IMR-90 (cell line): ENCODE measurements around the gene TTLL11. TPM values are rescaled to one million over a fixed set of nuclear protein-coding genes. Genes with fewer than 3 reads are reported as not detected.

Experiments used
- ATAC-seq: fragments of 200-7000 bp; cut with Tn5 transposase; 2 replicates; pipeline ENCODE4 v1.9.1; 2020; ENCODE audit warnings: low read depth, mild to moderate bottlenecking, moderate library complexity
- BruUV-seq: library from RNA; stranded (reverse); fragments of 400-500 nt; replicated peaks from 2 replicates; lab custom pipeline; 2021; lab: Mats Ljungman, UMichigan
- CTCF ChIA-PET: fragments of 300-600 bp; formaldehyde crosslinking; extraction: SDS; loops from one replicate; lab custom pipeline; 2021; ENCODE audit warnings: antibody characterized with exemption; lab: Yijun Ruan, JAX
- POLR2A ChIA-PET: fragments of 300-600 bp; sonication (Branson Sonifier 250); formaldehyde crosslinking; loops from one replicate; lab custom pipeline; 2022; ENCODE audit warnings: antibody characterized with exemption; ENCODE audit not compliant: unreplicated experiment; lab: Charles Lee
- DNase-seq: peaks from one replicate; pipeline ENCODE4 v3.0.0; 2013
- H2AFZ ChIP-seq: replicated peaks from 2 replicates; pipeline ENCODE3; 2013; ENCODE audit warnings: low read length, mild to moderate bottlenecking; ENCODE audit not compliant: poor library complexity
- H2AK5ac ChIP-seq: 2 replicates; pipeline ENCODE4 v1.6.1; 2013; ENCODE audit warnings: low read depth, low read length, inconsistent platforms
- H2AK9ac ChIP-seq: replicated peaks from 2 replicates; pipeline ENCODE3; 2013; ENCODE audit warnings: mild to moderate bottlenecking, low read depth, low read length, moderate library complexity; ENCODE audit not compliant: poor library complexity
- H2BK120ac ChIP-seq: 2 replicates; pipeline ENCODE4 v1.6.1; 2013; ENCODE audit warnings: low read depth, low read length, inconsistent platforms
- H2BK15ac ChIP-seq: 3 replicates; pipeline ENCODE4 v1.6.1; 2013; ENCODE audit warnings: low read depth, low read length, inconsistent platforms
- H2BK20ac ChIP-seq: 2 replicates; pipeline ENCODE4 v1.6.1; 2013; ENCODE audit warnings: low read depth, mild to moderate bottlenecking, inconsistent platforms, low read length, moderate library complexity
- H2BK5ac ChIP-seq: 2 replicates; pipeline ENCODE4 v1.6.1; 2013; ENCODE audit warnings: mild to moderate bottlenecking, low read depth, low read length, inconsistent platforms; ENCODE audit not compliant: poor library complexity, severe bottlenecking
- H3K14ac ChIP-seq: replicated peaks from 2 replicates; pipeline ENCODE4 v1.6.1; 2013; ENCODE audit warnings: low read depth, low read length, inconsistent platforms
- H3K18ac ChIP-seq: 2 replicates; pipeline ENCODE4 v1.6.1; 2013; ENCODE audit warnings: low read depth, low read length, control low read depth
- H3K23ac ChIP-seq: 2 replicates; pipeline ENCODE4 v1.6.1; 2013; ENCODE audit warnings: low read depth, low read length, inconsistent platforms
- H3K27ac ChIP-seq: 2 replicates; pipeline ENCODE4 v1.5.1; 2013; ENCODE audit warnings: mild to moderate bottlenecking, control low read depth, low read length; ENCODE audit not compliant: insufficient read depth
- H3K27me3 ChIP-seq: 2 replicates; pipeline ENCODE4 v1.6.1; 2013; ENCODE audit warnings: low read length; ENCODE audit not compliant: control insufficient read depth, insufficient read depth
- H3K36me3 ChIP-seq: 2 replicates; pipeline ENCODE4 v1.6.1; 2013; ENCODE audit warnings: low read length, mixed read lengths; ENCODE audit not compliant: control insufficient read depth, insufficient read depth
- H3K4ac ChIP-seq: 2 replicates; pipeline ENCODE4 v1.6.1; 2013; ENCODE audit warnings: low read depth, low read length, inconsistent platforms
- H3K4me1 ChIP-seq: 2 replicates; pipeline ENCODE4 v1.6.1; 2013; ENCODE audit warnings: low read length, mixed read lengths; ENCODE audit not compliant: control insufficient read depth, insufficient read depth
- H3K4me2 ChIP-seq: 2 replicates; pipeline ENCODE4 v1.6.1; 2013; ENCODE audit warnings: low read depth, mild to moderate bottlenecking, control low read depth, low read length, moderate library complexity
- H3K4me3 ChIP-seq: 2 replicates; pipeline ENCODE4 v1.5.1; 2013; ENCODE audit warnings: low read depth, mild to moderate bottlenecking, control low read depth, low read length, moderate library complexity; ENCODE audit not compliant: insufficient read depth
- H3K56ac ChIP-seq: 2 replicates; pipeline ENCODE4 v1.6.1; 2013; ENCODE audit warnings: low read length, inconsistent platforms; ENCODE audit not compliant: insufficient read depth; ENCODE audit errors: extremely low read depth
- H3K79me1 ChIP-seq, 2 experiments: 2 replicates each; pipeline ENCODE4 v1.6.1; 2013; ENCODE audit warnings: low read length in 2 of 2, inconsistent platforms in 1 of 2, low read depth in 1 of 2
- H3K9ac ChIP-seq: 2 replicates; pipeline ENCODE4 v1.6.1; 2013; ENCODE audit warnings: low read depth, low read length, control low read depth
- H3K9me1 ChIP-seq: 2 replicates; pipeline ENCODE4 v1.6.1; 2013; ENCODE audit warnings: low read length, inconsistent platforms; ENCODE audit not compliant: insufficient read depth
- H3K9me3 ChIP-seq: 2 replicates; pipeline ENCODE4 v1.6.1; 2013; ENCODE audit warnings: low read length; ENCODE audit not compliant: control insufficient read depth, insufficient read depth
- H4K20me1 ChIP-seq: 2 replicates; pipeline ENCODE4 v1.6.1; 2013; ENCODE audit warnings: low read length, inconsistent platforms; ENCODE audit not compliant: insufficient read depth
- H4K5ac ChIP-seq: 2 replicates; pipeline ENCODE4 v1.6.1; 2013; ENCODE audit warnings: mild to moderate bottlenecking, low read depth, low read length, control low read depth
- H4K8ac ChIP-seq, 2 experiments: 2 replicates each; pipeline ENCODE4 v1.6.1; 2013; ENCODE audit warnings: low read depth in 2 of 2, low read length in 2 of 2, control low read depth in 1 of 2, inconsistent platforms in 1 of 2
- H4K91ac ChIP-seq: 2 replicates; pipeline ENCODE4 v1.6.1; 2013; ENCODE audit warnings: low read depth, low read length, inconsistent platforms; ENCODE audit not compliant: insufficient read depth
- FOS ChIP-seq: fragments of 150-350 bp; IDR thresholded peaks from 2 replicates; pipeline ENCODE4 v1.6.1; 2016; ENCODE audit warnings: low read depth, low read length
- RFX5 ChIP-seq: IDR thresholded peaks from 2 replicates; pipeline ENCODE4 v1.8.0; 2012; ENCODE audit warnings: low read depth, mild to moderate bottlenecking, low read length, moderate library complexity
- WGBS, 2 experiments: methylation state at CpG; one replicate each; pipeline versions ENCODE4 v1.1.5 to v1.1.7; 2013; ENCODE audit warnings: missing lambda C conversion rate in 2 of 2; ENCODE audit not compliant: insufficient read length in 1 of 2; ENCODE audit errors: extremely low coverage in 2 of 2; 5-methylcytosine and 5-hydroxymethylcytosine counted together
- dilution Hi-C: fragments of 300-500 bp; cut with HindIII; formaldehyde crosslinking; loops from one replicate; pipeline ENCODE4 v1.14.3; 2018; ENCODE audit warnings: low sequenced_read_pairs; ENCODE audit not compliant: unreplicated experiment
- in situ Hi-C: fragments of 300-500 bp; cut with MboI; formaldehyde crosslinking; loops from 3 replicates; pipeline ENCODE4 v1.14.3; 2019; ENCODE audit warnings: low sequenced_read_pairs, inconsistent platforms, mixed read lengths
- intact Hi-C: fragments of 100-400 bp; cut with micrococcal nuclease; formaldehyde crosslinking; loops from 2 replicates; pipeline ENCODE4 v1.10.0; 2022
- polyA plus RNA-seq, 3 experiments: library from polyadenylated mRNA; depleted of rRNA; stranded (reverse); fragments of >200 nt; gene quantifications; 2 replicates each; pipeline ENCODE4 v1.2.3, GENCODE V29; 2012; ENCODE audit warnings: low replicate concordance in 1 of 3
- total RNA-seq: library from RNA; depleted of rRNA; stranded (reverse); fragments of >200 nt; gene quantifications from 2 replicates; pipeline ENCODE4 v1.2.3, GENCODE V29; 2012

TTLL11 gene
- total and polyA plus RNA-seq, 2 of the 4 experiments (the other 2 are of a cell fraction): 2.0 to 4.6 TPM

DNA sequence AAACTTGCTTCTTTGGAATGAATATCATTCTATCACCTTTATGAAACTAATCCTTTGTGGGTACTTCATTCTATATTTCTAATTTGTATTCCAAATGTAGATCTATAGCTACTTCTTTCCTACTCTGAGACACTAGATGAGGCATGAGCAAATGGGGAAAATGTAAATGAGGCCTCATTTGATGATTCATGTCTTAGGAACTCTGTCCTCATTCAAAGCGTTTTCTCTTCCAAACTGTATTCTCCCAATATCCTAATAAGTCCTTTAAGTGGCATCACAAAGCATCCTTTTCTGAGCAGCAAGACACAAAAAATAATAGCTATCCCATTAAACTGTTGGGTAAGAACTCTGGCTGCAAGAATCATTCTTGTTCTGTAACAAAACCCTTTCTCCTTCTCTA, 56.1 kb downstream of the TTLL11 start:
- Histone ChIP-seq H3K23ac (no peak overlapping the region), H3K4me3 (no peak overlapping the region), H3K27ac (no peak overlapping the region), H3K9me1 (peaks cover 12% of the 10 kb centered on the region), H3K56ac (no peak overlapping the region), H2BK15ac (peak overlapping the region; percentile 45; the same call in 1 of the 3 replicates), H3K9ac (no peak overlapping the region; the same call in 1 of the 2 replicates), H4K20me1 (no peaks in the 10 kb centered on the region), H2AK5ac (no peak overlapping the region), H2AFZ (no peak overlapping the region), H3K4me1 (peaks cover 8% of the 10 kb centered on the region), H3K36me3 (no peaks in the 10 kb centered on the region), H2BK20ac (0 out of 2 replicates have a peak overlapping the region, but pooled peaks have one; percentile 43), H3K4me2 (no peak overlapping the region), H3K27me3 (no peaks in the 10 kb centered on the region), H4K5ac (no peak overlapping the region; the same call in 1 of the 2 replicates), H3K14ac (no peak overlapping the region), H2BK5ac (no peak overlapping the region), H2BK120ac (no peak overlapping the region), H4K91ac (no peak overlapping the region), H4K8ac (no peak overlapping the region), H3K18ac (no peak overlapping the region), H3K79me1 (0 out of 4 replicates have a peak, but pooled peaks cover under 1 to 16% of the 10 kb centered on the region in 2 experiments), H2AK9ac (no peak overlapping the region), H3K9me3 (no peaks in the 10 kb centered on the region), H3K4ac (no peak overlapping the region)
- WGBS, 2 experiments: no CpG with 5 or more reads among the region's 1 CpG
- ATAC-seq (peak; percentile 92), DNase-seq (peak; percentile 68)
- no TSS peak for BruUV-seq
- TF ChIP-seq RFX5: no peak
- TF ChIP-seq FOS: 0 out of 2 replicates have a peak, but pooled peaks have one; percentile 9
- CTCF ChIA-PET: interaction anchor here (0.8 to 1.0 kb wide), 2 partner anchors 29 to 51 kb away, joined by 3 read pairs; no protein-coding TSS in a partner anchor
- in situ Hi-C loops: no loop called here
- POLR2A ChIA-PET: interaction anchor here (0.6 kb wide), 1 partner anchor 29 kb away, joined by 6 read pairs; no protein-coding TSS in a partner anchor
- dilution Hi-C loops: no loop called here
- intact Hi-C loops: loop anchor here (5.0 kb wide), 1 partner anchor 45 kb away; no protein-coding TSS in a partner anchor
